CD4-positive, alpha-beta T cell treated with Interleukin-10 for 1 hour (primary cell): ENCODE results near the gene SPSB3.

ENCODE experiments used
- DNase-seq: peaks from one replicate; pipeline ENCODE4 v3.0.0-alpha.2; 2020

SPSB3 gene

GRCh38 chr16:1782408-1783264, at the start of gene SPSB3, which contains the start of gene NUBP2:
TSS of gene SPSB3 (minus strand) at chr16:1782571. CDS start at chr16:1781483, 1,088 bp downstream.
TSS of gene NUBP2 (plus strand) at chr16:1782960. CDS start at chr16:1783021, 61 bp downstream.
- peak; percentile 99 for DNase-seq

GRCh38 chr16:1831186-1832075, 49.1 kb upstream of the SPSB3 start:
- DNase-seq = no peak

GRCh38 chr16:1830213-1830612, 47.8 kb upstream of the SPSB3 start:
- DNase-seq = no peak

- no peak for DNase-seq
These were observed 46.5 kb upstream of the SPSB3 start for GRCh38 chr16:1828645-1829410.

- peak; percentile 94 for DNase-seq
These were observed 44.6 kb upstream of the SPSB3 start, which contains the start of the genes FAHD1 and HAGH for GRCh38 chr16:1826691-1827573. TSS of gene FAHD1 (plus strand) at chr16:1827206. CDS start at chr16:1827239, 33 bp downstream. TSS of gene HAGH (minus strand) at chr16:1826825. CDS start at chr16:1826787, 38 bp downstream.

- DNase-seq = peak; percentile 36
These were observed 43.7 kb upstream of the SPSB3 start for GRCh38 chr16:1825864-1826690.

GRCh38 chr16:1825381-1825863, 43.1 kb upstream of the SPSB3 start:
- DNase-seq = no peak

- no peak for DNase-seq
These were observed 41.5 kb upstream of the SPSB3 start for GRCh38 chr16:1823821-1824220.

GRCh38 chr16:1822801-1823200, 40.4 kb upstream of the SPSB3 start:
- no peak for DNase-seq

- DNase-seq = no peak
These were observed 39.7 kb upstream of the SPSB3 start for GRCh38 chr16:1821861-1822611.

GRCh38 chr16:1820946-1821290, 38.5 kb upstream of the SPSB3 start:
- no peak for DNase-seq

GRCh38 chr16:1820096-1820945, 38.0 kb upstream of the SPSB3 start:
- no peak for DNase-seq

- no peak for DNase-seq
These were observed 37.2 kb upstream of the SPSB3 start for GRCh38 chr16:1819611-1820010.

- DNase-seq = no peak
These were observed 36.6 kb upstream of the SPSB3 start for GRCh38 chr16:1818873-1819525.

- no peak for DNase-seq
These were observed 36.0 kb upstream of the SPSB3 start for GRCh38 chr16:1818204-1818872.

- DNase-seq = no peak
These were observed 35.3 kb upstream of the SPSB3 start for GRCh38 chr16:1817716-1818115.

- DNase-seq = no peak
These were observed 34.9 kb upstream of the SPSB3 start for GRCh38 chr16:1817276-1817589.
